Skin epidermis (tissue), 12 donors: Measurements from ENCODE around the gene GPATCH4.
"Not testable (repeated sequence)": the region's sequence is repeated elsewhere in the genome, so short reads cannot be mapped to it uniquely, and the experiment has no call there.

Source experiments
- H3K27ac ChIP-seq, 21 experiments: fragments of 200-600 bp; sonication (generic) in 11 of 21; one replicate each; pipeline ENCODE4 v1.5.0; 2020; ENCODE audit warnings: mild to moderate bottlenecking in 3 of 21, inconsistent platforms in 2 of 21, moderate library complexity in 2 of 21
- H3K4me3 ChIP-seq, 7 experiments: fragments of 200-600 bp; sonication (generic) in 2 of 7; one replicate each; pipeline ENCODE4 v1.5.0; 2020; ENCODE audit warnings: inconsistent platforms in 2 of 7, mild to moderate bottlenecking in 2 of 7, moderate library complexity in 1 of 7

Gene GPATCH4

GRCh38 chr1:156601122-156601830, at the start of gene GPATCH4:
Gene GPATCH4, minus strand, starts transcription at chr1:156601479.
- Histone ChIP-seq H3K4me3 (peak within 1 kb of the TSS; percentile 59 to 78 (median 68)), H3K27ac (peak within 1 kb of the TSS in 20 of 21 experiments; percentile 46 to 88 (median 79))

DNA sequence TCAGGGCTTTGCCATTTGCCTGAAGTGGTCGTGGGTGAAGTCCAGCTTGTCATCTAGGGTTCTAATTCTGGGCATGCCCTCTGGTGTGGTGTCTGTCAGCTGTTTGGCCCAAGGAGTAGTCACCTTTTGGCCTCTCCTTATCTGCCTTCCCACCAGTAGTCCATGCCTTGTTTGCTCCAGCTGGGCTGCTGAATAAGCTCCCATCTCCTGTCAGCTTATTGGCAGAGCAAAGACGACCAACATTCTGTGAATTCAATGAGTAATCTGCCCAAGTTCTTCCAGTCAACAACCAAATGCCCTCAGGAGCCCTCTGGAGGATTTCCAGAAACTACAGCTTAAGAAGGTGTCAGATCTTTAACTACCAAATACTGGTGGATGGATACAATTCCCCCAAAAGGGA, 47.7 kb upstream of the GPATCH4 start:
- Histone ChIP-seq H3K27ac (no peak overlapping the region), H3K4me3 (no peak overlapping the region)

DNA sequence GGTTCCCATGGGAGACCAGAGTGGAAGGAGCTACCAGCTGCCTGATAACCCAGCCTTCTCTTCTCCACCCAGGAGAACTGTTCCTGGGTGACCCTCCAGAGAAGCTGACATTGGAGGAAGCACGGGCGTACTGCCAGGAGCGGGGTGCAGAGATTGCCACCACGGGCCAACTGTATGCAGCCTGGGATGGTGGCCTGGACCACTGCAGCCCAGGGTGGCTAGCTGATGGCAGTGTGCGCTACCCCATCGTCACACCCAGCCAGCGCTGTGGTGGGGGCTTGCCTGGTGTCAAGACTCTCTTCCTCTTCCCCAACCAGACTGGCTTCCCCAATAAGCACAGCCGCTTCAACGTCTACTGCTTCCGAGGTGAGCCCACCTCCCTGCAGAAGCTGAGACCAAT, 47.2 kb upstream of the GPATCH4 start:
- Histone ChIP-seq H3K4me3 (no peak overlapping the region), H3K27ac (no peak overlapping the region)

DNA sequence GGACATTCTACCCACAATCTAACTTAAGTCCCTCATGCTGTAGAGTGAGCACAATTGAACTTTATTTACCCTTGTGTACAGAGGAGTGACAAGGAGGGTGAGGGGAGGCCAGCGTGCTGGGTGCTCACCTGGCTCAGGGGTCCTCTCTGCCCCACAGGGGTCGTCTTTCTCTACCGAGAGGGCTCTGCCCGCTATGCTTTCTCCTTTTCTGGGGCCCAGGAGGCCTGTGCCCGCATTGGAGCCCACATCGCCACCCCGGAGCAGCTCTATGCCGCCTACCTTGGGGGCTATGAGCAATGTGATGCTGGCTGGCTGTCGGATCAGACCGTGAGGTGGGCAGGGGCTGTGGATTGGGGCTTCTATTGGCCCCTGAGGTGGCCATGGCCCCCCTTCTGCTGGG, 46.1 kb upstream of the GPATCH4 start:
- Histone ChIP-seq H3K27ac (no peak overlapping the region), H3K4me3 (no peak overlapping the region)

- Histone ChIP-seq H3K4me3 (no peak overlapping the region), H3K27ac (no peak overlapping the region)
These were observed 45.5 kb upstream of the GPATCH4 start for GRCh38 chr1:156646738-156647211.

DNA sequence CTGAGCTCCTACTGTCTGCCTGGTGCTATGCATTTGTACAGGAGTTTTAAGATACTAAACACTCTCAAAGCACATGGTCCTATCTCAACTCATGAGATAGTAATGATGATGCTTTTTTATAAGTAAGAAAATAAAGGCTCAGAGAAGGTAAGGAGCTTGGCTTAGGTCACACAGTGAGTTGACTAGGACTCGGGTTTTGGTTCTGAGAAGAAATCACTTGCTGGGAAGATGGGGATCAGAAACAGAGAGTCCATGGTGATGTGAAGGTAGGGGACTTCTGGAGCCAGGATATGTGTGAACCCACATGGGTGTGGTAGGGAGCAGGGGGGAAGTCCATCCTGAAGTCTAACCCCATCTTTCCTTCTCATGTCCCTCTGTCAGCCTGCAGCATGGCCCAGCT, 44.4 kb upstream of the GPATCH4 start:
- no peak overlapping the region for H3K27ac ChIP-seq
- no peak overlapping the region for H3K4me3 ChIP-seq

- H3K27ac ChIP-seq = no peak overlapping the region
- H3K4me3 ChIP-seq = no peak overlapping the region
These were observed 43.8 kb upstream of the GPATCH4 start for GRCh38 chr1:156645056-156645455.

DNA sequence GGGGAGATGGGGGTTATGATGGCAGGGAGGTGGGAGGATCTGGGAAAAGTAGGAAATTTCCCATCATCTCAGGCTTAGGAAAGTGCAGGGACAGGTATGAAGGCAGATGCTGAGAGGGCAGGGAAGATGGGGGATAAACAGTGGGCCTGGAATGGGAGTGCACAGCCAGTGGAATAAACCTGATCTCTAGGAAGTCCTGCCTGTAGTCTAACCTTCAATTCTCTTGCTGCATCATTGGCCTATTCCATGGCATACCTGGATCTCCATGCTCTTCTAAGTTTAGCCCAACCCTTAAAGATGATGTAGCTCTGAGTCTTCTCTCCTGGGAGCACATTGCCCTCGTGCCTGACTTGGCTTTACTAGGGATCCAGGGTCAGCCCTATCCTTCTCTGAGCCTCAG, 43.4 kb upstream of the GPATCH4 start:
- Histone ChIP-seq H3K4me3 (no peak overlapping the region), H3K27ac (no peak overlapping the region)

DNA sequence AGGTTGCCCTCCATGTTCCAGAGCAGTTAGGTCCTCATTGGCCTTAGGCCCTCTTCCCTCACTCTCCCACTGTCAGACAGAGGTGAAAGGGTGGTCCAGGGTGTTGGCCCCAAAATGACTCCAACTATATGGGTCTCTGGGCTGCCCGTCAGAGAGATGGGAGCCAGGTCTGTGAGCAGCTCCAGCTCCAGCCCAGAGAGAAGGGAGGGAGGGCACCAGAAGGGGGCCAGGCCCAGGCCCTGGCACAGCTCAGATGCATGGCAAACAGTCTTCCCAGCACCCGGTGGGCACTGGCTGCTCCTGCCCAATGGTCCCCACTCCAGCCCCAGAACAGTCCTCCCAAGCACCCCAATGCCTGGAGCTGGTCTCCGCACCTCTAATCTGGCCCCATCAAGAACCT, 42.9 kb upstream of the GPATCH4 start:
- Histone ChIP-seq H3K27ac (no peak overlapping the region), H3K4me3 (no peak overlapping the region)

- H3K4me3 ChIP-seq = no peak overlapping the region
- no peak overlapping the region for H3K27ac ChIP-seq
These were observed 42.5 kb upstream of the GPATCH4 start for GRCh38 chr1:156643778-156644092.

- Histone ChIP-seq H3K27ac (no peak overlapping the region), H3K4me3 (no peak overlapping the region)
These were observed 41.9 kb upstream of the GPATCH4 start for GRCh38 chr1:156643049-156643777.

DNA sequence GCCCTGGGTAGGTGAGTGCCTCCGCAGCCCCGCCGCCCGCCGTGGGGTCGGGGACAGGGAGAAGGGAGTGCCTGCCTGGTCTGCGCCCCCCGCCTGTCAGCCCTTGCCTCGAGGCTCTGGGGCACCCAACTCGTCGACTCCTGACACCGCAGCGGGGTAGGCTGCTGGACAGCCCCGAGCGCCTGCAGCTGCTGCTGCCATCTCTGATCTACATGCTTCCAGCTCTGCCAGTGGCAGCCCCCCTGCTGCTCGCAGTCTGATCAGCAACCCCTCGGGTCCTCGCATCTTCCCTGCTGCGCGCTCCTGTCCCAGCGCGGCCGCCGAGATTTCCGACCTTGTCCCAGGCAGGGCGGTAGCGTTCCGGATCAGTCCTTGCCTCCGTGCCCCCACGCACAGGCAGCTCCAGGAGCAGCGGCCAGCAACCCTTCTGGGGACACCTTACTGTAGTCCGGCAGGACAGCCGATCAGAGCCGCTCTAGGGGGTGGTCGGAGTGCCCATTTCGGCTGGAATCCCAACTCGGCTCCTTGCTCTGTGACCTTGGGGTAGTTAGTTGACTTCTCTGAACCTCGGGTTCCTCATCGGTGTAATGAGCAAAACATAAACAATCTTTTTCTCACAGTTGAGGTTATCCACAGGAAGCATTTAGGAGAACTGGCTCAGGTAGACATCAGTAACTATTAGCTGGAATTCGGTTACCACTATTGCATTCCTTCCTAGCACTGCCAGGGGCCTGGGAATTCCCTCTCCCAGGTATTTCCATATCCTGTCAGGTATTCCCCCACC, 41.2 kb upstream of the GPATCH4 start:
- peak overlapping the region in 2 of 7 experiments; percentile 27 to 30 for H3K4me3 ChIP-seq
- peak overlapping the region in 1 of 21 experiments; percentile 11 for H3K27ac ChIP-seq

DNA sequence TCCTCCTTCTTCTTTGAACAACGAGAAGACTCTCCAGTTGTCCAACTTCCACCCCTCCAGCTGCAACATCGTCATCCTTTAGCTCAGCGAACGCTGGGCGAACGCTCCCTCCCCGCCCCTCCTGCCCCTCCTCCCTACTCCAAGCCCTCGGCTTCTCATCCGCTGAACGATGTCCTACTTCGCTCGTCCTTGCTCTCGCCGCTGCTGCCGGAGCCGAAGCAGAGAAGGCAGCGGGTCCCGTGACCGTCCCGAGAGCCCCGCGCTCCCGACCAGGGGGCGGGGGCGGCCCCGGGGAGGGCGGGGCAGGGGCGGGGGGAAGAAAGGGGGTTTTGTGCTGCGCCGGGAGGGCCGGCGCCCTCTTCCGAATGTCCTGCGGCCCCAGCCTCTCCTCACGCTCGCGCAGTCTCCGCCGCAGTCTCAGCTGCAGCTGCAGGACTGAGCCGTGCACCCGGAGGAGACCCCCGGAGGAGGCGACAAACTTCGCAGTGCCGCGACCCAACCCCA, 40.5 kb upstream of the GPATCH4 start, which contains the start of gene BCAN:
Gene BCAN, plus strand, starts transcription at position 357 of the 504 bp plus-strand sequence. CDS start 3,938 bp downstream, outside the sequence.
- Histone ChIP-seq H3K4me3 (peak within 1 kb of the TSS in 2 of 7 experiments; percentile 27 to 30), H3K27ac (peak within 1 kb of the TSS in 1 of 21 experiments; percentile 11)

DNA sequence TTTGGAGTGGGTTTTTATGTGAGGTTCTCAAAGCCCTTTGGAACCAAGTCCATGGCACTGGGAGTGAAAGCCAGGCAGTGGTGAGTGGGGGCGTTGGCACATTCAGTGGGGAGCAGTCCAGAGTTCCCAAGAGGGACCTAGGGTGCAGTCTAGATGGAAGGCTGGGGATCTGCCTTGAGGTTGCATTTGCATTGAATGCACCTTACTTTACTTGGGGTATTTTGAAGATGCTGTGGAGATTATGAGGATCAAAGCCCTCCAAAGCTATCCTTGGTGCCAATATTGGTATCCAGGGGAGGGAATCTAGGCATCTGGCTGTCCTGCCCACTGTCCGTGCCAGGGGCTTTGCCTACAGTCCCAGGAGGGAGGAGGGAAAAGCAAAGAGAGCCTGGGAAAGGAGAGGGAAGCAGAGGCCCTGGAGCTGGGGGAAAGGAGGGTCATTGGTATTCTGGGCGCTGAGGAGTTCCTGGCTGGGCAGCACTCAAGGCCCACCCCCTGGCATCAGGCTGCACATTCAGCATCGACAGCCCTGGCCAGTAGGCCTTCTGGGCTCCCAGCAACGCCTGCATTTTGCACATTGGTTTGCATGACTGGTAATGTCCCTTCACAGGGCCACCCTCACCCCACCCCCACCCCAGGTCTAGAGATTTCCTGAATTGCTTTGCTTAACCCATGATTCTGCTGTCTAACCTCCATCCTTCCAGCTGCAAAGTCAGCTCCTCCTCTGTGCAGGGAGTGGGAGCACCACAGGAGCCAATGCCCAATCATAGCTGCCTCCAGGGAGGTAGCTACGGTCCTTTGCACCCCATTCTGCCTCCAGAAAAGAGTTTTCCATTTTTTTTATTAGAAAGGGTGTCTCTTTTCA, 39.8 kb upstream of the GPATCH4 start:
- no peak overlapping the region for H3K4me3 ChIP-seq
- H3K27ac ChIP-seq = no peak overlapping the region

DNA sequence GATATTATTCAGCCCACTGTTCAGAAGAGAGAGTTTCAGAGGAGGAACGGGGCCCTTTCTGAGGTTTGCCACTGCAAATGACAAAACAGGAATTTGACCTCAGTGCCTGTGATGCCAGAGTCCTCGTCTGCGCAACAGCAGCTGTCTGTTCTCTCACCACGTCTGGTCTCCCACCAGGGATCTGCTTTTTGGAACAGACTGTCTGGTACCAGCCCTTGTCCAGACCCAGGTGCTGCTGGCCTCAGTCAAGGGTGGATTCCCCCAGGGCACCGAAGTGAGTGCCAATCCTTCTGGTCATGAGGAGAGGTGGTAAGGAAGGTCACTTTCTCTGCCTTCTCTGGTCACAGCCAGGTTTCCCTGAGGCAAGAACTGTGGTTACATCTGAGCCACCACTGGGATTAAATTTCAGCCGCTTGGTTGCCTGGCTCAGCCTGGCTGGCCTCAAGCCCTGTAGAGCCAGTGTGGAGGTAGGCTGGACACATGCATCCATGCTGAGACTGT, 38.4 kb upstream of the GPATCH4 start:
- Histone ChIP-seq H3K27ac (no peak overlapping the region), H3K4me3 (no peak overlapping the region)

- no peak overlapping the region for H3K4me3 ChIP-seq
- H3K27ac ChIP-seq = no peak overlapping the region
These were observed 37.1 kb upstream of the GPATCH4 start for GRCh38 chr1:156638189-156638985.

DNA sequence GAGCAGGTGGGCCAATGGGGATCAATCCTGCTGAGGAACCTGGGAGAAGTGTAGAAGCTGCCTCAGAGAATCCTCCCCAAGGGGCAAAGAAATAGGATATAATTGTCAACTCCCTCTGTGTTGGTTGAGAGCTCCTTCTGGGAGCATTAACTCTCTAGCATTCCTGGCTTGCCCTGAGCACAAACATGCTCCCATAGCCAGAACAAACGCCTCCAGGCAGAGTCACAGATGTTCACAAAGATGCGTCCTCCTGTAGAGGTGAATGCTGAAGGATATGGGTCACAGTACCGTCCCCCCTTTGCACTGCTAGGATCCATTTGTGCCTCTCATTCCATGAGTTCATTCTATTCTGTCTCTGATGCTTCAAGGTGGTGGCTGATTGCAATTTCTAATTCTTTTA, 31.1 kb upstream of the GPATCH4 start:
- H3K4me3 ChIP-seq = no peak overlapping the region
- H3K27ac ChIP-seq = no peak overlapping the region

DNA sequence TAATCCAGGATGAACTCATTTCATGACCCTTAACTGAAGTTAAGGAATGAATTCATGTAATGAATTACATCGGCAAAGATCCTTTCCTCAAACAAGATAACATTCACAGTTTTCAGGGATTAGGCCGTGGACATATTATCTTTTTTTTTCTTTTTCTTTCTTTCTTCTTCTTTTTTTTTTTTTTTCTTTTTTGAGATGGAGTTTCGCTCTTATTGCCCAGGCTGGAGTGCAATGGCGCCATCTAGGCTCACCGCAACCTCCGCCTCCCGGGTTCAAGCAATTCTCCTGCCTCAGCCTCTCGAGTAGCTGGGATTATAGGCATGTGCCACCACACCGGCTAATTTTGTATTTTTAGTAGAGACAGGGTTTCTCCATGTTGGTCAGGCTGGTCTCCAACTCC, 29.9 kb upstream of the GPATCH4 start:
- H3K4me3 ChIP-seq, H3K27ac ChIP-seq: not testable (repeated sequence)
